Adipocyte (in vitro differentiated cells): Measurements from ENCODE around the gene NDUFV3.
"Not testable (repeated sequence)": the region's sequence is repeated elsewhere in the genome, so short reads cannot be mapped to it uniquely, and the experiment has no call there.

Experiments
- DNase-seq: peaks from one replicate; pipeline ENCODE4 v3.0.0-alpha.2; 2015; ENCODE audit warnings: low read depth
- H3K27me3 ChIP-seq: replicated peaks from 2 replicates; pipeline ENCODE4 v1.7.0; 2013; ENCODE audit warnings: mild to moderate bottlenecking, low read length, moderate library complexity; ENCODE audit not compliant: control insufficient read depth, insufficient read depth
- H3K36me3 ChIP-seq: 2 replicates; pipeline ENCODE4 v1.7.0; 2013; ENCODE audit warnings: low read length, mild to moderate bottlenecking, moderate library complexity; ENCODE audit not compliant: control insufficient read depth, insufficient read depth, severe bottlenecking
- H3K4me1 ChIP-seq: 2 replicates; pipeline ENCODE4 v1.7.0; 2013; ENCODE audit warnings: mild to moderate bottlenecking, low read length, moderate library complexity; ENCODE audit not compliant: control insufficient read depth, insufficient read depth
- H3K4me3 ChIP-seq: 2 replicates; pipeline ENCODE4 v1.7.0; 2013; ENCODE audit warnings: mild to moderate bottlenecking, low read length, moderate library complexity
- H3K9ac ChIP-seq: 2 replicates; pipeline ENCODE4 v1.7.0; 2013; ENCODE audit warnings: mild to moderate bottlenecking, low read length, moderate library complexity
- H3K9me3 ChIP-seq: 2 replicates; pipeline ENCODE4 v1.7.0; 2013; ENCODE audit warnings: mild to moderate bottlenecking, low read length, moderate library complexity; ENCODE audit not compliant: control insufficient read depth

Gene NDUFV3

DNA sequence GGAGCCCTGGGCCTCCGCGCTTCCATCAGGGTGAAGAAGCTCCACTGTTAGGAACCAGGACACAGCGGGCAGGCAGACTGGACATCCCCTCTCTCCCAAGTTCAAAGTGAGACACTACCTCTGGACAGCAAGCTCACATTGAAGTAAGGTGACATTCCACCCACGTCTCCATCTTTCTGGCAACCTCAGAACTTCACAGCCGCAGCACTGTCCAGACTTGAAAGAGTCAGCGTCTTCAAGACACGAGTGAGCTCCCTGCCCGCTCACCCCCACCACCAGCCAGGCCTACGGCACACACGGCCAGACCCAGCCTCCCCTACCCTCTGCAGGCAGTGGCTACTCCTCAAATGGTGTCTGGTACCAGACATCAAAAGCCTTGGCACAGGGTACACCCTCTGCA is 24.9 kb upstream of the NDUFV3 start:
- DNase-seq, result no peak
- H3K9me3 ChIP-seq, result no peaks in the 10 kb centered on the region
- H3K27me3 ChIP-seq, result no peaks in the 10 kb centered on the region
- peaks cover 11% of the 10 kb centered on the region for H3K4me1 ChIP-seq
- peaks cover 61% of the 10 kb centered on the region for H3K36me3 ChIP-seq
- no peak overlapping the region for H3K4me3 ChIP-seq
- no peak overlapping the region for H3K9ac ChIP-seq

DNA sequence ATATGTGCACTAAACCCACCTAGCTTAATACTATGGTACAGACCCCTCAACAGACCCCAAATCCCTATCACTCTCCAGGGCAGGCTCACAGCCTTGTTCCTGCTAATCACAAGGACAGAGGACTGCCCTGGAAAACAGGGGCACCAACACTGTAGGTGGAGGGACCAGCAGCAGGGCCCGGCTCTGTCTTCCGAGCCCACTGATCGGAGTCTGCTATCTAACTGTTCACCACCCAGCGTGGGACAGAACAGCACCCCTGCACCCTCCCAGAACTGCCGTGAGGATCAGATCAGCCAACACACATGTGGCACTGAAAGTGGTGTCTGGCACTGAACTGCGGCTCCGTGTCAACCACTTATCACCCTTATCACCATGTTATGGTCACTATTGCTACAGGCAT is 20.0 kb upstream of the NDUFV3 start:
- Histone ChIP-seq H3K9ac (no peak overlapping the region), H3K4me3 (no peak overlapping the region), H3K4me1 (peaks cover 2% of the 10 kb centered on the region), H3K9me3 (no peaks in the 10 kb centered on the region), H3K36me3 (peaks cover 70% of the 10 kb centered on the region), H3K27me3 (no peaks in the 10 kb centered on the region)
- no peak for DNase-seq

DNA sequence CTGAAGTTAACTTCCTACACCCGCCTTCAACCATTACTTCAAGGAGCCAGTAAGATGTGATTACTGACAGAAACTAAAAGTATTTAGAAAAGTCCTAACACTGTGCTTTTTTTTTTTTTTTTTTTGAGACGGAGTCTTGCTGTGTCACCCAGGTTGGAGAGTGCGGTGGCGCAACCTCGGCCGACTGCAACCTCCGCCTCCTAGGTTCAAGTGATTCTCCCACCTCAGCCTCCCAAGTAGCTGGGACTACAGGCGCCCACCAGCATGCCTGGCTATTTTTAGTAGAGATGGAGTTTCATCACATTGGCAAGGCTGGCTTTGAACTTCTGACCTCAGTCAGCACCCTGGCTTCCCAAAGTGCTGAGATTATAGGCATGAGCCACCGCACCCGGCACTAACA is 17.3 kb upstream of the NDUFV3 start:
- peaks cover 50% of the 10 kb centered on the region for H3K36me3 ChIP-seq
- not testable (repeated sequence) for H3K9me3 ChIP-seq

DNA sequence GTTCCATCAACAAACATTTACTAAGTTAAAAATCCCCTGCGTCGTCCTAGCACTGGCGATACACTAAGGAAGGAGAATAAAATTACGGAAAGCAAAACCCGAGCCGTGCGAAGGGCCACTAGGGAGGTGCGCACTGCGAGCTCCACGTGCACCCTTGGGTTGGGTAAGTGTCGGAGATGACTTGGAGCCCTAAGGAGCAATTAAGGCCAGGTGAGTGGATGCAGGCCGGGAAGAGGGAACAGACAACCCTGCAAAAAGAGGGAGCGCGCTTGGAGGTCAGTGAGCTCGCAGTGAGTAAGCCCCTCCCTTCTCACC is 14.5 kb upstream of the NDUFV3 start:
- H3K9me3 ChIP-seq, result no peaks in the 10 kb centered on the region
- peaks cover 21% of the 10 kb centered on the region for H3K36me3 ChIP-seq
- no peak for DNase-seq
- no peaks in the 10 kb centered on the region for H3K27me3 ChIP-seq
- H3K4me3 ChIP-seq, result peak overlapping the region; percentile 99
- peaks cover 12% of the 10 kb centered on the region for H3K4me1 ChIP-seq
- peak overlapping the region; percentile 92 for H3K9ac ChIP-seq

More for the DNA sequence above, 17.3 kb upstream of the NDUFV3 start:
- not testable (repeated sequence) for H3K27me3 ChIP-seq, H3K9ac ChIP-seq, H3K4me3 ChIP-seq, DNase-seq
- peaks cover 12% of the 10 kb centered on the region for H3K4me1 ChIP-seq

DNA sequence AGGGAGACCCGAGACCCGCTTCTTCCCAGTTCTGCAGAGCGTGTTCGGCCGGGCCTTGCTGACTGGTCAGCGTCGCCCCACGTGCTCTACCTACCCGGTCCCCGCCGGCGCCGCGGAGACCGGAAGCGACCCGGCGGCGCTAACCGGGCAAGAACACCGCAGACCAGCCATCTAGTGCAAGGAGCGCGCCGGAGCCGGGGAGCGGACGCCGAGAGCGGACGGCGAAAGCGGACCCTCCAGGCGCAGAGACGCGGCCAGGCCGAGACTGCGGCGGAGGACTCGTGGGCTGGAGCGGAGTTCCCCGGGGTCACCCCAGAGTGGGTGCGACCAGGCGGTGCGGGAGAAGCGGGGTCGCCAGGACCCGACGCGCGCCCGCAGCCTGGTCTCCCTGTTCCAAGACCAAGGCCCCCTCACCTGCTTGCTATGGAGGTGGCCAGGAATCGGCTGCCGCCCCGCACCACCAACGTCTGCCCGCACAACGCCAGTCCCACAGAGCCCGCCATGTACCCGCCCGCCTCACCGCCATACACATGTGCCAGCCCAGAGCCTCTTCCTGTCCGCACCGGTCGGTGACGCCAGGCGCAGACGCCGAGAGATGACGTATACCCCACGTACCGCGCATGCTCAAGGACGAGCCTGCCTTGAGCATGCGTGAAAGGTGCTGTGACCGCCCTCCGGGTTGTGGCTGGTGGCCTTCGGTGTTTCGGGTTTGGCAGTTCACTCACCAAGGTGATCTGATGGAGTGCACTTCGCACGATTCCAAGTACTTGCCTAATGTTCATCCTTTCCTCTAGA is 13.9 kb upstream of the NDUFV3 start, which contains the start of gene WDR4:
Gene WDR4 (minus strand): TSS at position 547 of the 795 bp plus-strand sequence. CDS start 44 bp downstream, at position 503.
- H3K9me3 ChIP-seq, result no peaks in the 10 kb centered on the region
- peak within 1 kb of the TSS; percentile 99 for H3K4me3 ChIP-seq
- peak within 1 kb of the TSS; percentile 92 for H3K9ac ChIP-seq
- no peaks in the 10 kb centered on the region for H3K27me3 ChIP-seq
- peaks cover 12% of the 10 kb centered on the region for H3K4me1 ChIP-seq
- peaks cover 16% of the 10 kb centered on the region for H3K36me3 ChIP-seq
- DNase-seq, result peak; percentile 98

DNA sequence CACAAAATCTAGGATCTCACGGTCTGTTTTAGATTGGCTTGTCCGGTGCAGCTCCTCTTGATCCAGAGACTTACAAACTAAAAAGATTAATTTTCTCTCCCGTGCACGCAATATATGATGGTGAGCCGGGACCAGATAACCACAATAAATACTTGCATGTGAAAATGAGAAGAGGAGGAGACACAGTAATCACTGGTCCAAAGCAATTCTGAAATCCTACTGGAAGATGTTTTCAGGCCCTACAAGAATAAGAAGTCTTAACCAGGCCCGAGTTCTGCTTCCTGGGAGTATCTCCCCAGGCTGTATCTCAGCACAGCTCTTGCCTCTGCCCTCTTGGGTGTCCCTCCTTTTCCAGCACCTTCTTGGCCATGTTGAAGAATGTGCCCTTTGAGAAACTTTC is 12.8 kb upstream of the NDUFV3 start:
- no peaks in the 10 kb centered on the region for H3K27me3 ChIP-seq
- H3K4me3 ChIP-seq, result peak overlapping the region; percentile 99
- no peak for DNase-seq

DNA sequence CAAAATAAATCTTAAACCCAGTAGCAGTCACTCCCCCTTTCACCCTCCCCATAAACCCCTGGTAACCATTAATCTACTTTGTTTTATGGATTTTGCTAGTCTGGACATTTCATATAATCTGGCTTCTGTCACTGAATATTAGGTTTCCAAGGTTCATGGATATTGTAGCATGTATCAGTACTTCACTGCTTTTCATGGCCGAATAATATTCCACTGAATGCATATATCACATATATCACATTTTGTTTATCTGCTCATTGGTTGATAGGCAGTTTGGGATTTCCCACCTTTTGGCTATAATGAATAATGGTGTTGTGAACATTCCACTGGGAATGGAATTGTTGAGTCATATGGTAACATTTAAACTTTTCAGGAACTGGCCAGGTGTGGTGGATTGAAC is 9.2 kb upstream of the NDUFV3 start:
- no peak for DNase-seq
- Histone ChIP-seq H3K4me3 (no peak overlapping the region), H3K9me3 (no peaks in the 10 kb centered on the region), H3K4me1 (peaks cover 7% of the 10 kb centered on the region), H3K27me3 (no peaks in the 10 kb centered on the region), H3K36me3 (no peaks in the 10 kb centered on the region), H3K9ac (no peak overlapping the region)

More for the DNA sequence above, 12.8 kb upstream of the NDUFV3 start:
- peaks cover 12% of the 10 kb centered on the region for H3K4me1 ChIP-seq
- peak overlapping the region; percentile 92 for H3K9ac ChIP-seq
- peaks cover 10% of the 10 kb centered on the region for H3K36me3 ChIP-seq
- H3K9me3 ChIP-seq, result no peaks in the 10 kb centered on the region

DNA sequence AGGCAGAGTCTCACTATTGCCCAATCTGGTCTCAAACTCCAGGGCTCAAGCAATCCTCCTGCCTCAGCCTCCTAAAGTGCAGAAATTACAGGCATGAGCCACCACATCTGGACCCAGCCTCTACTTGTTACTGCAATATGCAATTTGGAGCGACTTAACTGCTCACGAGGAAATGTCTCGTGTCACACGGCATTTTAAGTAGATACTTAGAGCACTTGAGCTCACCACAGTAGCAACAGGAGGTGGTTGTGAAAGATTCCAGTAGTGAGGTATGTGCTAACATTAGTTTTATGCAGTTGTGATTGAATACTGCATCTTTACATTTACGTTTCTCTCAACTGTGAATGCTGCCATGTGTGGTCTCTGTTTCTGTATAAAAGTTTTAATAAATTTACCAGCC is 5.8 kb upstream of the NDUFV3 start:
- H3K4me1 ChIP-seq, result peaks cover 11% of the 10 kb centered on the region
- H3K4me3 ChIP-seq, result no peak overlapping the region
- no peak overlapping the region for H3K9ac ChIP-seq
- H3K27me3 ChIP-seq, result no peaks in the 10 kb centered on the region
- DNase-seq, result no peak
- no peaks in the 10 kb centered on the region for H3K36me3 ChIP-seq
- no peaks in the 10 kb centered on the region for H3K9me3 ChIP-seq

DNA sequence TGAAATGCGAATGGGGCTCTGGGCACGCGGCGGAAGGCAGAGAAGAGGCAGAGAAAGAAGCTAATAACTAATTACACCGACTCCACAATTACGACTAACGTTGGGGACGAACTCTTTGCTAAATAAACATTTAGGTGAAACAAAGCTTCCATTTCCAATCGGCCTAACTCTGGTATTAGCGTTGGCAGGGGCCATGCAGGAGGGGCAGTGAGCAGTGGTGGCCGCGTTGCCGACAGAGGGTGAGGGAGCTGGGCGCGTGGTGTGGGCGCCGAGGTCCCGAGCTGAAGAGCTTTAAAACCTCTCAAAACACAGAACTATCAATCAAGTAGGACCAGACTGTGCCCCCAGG is 553 bp upstream of the NDUFV3 start:
- peak overlapping the region; percentile 93 for H3K4me3 ChIP-seq
- H3K27me3 ChIP-seq, result no peaks in the 10 kb centered on the region
- no peaks in the 10 kb centered on the region for H3K9me3 ChIP-seq
- peak overlapping the region; percentile 93 for H3K9ac ChIP-seq
- peaks cover 13% of the 10 kb centered on the region for H3K36me3 ChIP-seq
- H3K4me1 ChIP-seq, result peaks cover 17% of the 10 kb centered on the region
- DNase-seq, result no peak

DNA sequence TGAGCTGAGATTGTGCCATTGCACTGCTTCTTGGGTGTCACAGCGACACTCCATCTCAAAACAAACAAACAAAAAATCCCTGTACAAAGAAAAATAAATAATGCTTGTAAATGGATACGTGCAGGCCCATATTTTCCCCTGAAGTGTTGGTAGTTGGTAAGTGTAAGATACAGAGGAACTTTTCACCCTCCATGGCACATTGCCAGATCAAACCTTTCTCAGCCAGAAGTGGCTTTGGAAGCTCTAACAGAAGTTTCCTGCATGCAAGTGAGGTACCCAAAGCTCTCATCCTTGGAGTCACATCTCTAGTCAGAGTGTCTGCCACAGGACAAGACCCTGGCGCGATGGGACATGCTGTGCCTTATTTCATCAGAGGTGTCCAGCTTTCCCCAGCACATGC is 7.3 kb downstream of the NDUFV3 start:
- H3K27me3 ChIP-seq, result no peaks in the 10 kb centered on the region
- no peak overlapping the region for H3K9ac ChIP-seq
- H3K4me3 ChIP-seq, result no peak overlapping the region
- DNase-seq, result no peak
- H3K36me3 ChIP-seq, result peaks cover 69% of the 10 kb centered on the region
- H3K9me3 ChIP-seq, result no peaks in the 10 kb centered on the region
- H3K4me1 ChIP-seq, result peaks cover 2% of the 10 kb centered on the region

DNA sequence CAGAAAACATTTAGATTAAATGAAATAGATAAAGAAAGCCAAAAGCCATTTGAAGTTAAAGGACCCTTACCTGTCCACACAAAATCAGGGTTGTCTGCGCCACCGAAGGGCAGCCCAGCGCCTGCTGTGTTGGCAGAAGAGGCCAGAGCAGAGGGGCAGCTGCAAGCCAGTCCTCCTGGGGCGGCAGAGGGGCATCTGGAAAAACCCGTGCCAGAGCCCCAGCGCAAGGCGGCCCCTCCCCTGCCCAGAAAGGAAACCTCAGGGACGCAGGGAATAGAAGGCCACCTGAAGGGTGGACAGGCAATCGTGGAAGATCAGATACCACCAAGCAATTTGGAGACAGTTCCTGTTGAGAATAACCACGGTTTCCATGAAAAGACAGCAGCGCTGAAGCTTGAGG is 10.7 kb downstream of the NDUFV3 start:
- Histone ChIP-seq H3K9me3 (no peaks in the 10 kb centered on the region), H3K36me3 (peaks cover 79% of the 10 kb centered on the region), H3K4me1 (peaks cover 2% of the 10 kb centered on the region), H3K9ac (no peak overlapping the region), H3K4me3 (no peak overlapping the region), H3K27me3 (no peaks in the 10 kb centered on the region)
- DNase-seq, result no peak

DNA sequence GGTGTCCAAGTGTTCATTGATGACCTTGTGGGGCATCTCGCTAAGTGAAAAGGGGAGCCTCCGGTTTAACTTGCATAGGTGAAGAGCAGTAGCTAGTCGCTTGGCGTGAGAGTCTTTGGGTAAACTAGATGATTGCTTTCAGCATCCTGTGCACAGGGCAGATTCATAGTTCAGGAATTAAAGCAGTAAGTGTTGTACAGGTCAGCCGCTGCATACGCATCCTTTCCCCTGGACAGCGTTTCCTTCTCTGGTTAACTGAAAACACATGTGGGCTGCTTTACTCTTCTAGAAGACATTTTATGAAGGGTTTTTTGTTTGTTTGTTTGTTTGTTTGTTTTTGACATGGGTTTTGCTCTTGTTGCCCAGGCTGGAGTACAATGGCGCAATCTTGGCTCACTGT is 12.1 kb downstream of the NDUFV3 start:
- H3K9ac ChIP-seq, result no peak overlapping the region
- peaks cover 83% of the 10 kb centered on the region for H3K36me3 ChIP-seq

More for the DNA sequence above, 12.1 kb downstream of the NDUFV3 start:
- Histone ChIP-seq H3K9me3 (no peaks in the 10 kb centered on the region), H3K27me3 (no peaks in the 10 kb centered on the region), H3K4me1 (peaks cover 2% of the 10 kb centered on the region), H3K4me3 (no peak overlapping the region)
- DNase-seq, result no peak
